Measurements from ENCODE around the gene PSG7.
"Not testable (repeated sequence)": the region's sequence is repeated elsewhere in the genome, so short reads cannot be mapped to it uniquely, and the experiment has no call there.

PSG7 gene

GRCh38 chr19:42874901-42875813 is 61.9 kb downstream of the PSG7 start:
- peak; percentile 25 for DNase-seq (ENCODE audit: low read depth)
- H3K4me3 ChIP-seq (ENCODE audit: low read depth, low read length), result not testable (repeated sequence)

- not testable (repeated sequence) for DNase-seq (ENCODE audit: low read depth); H3K4me3 ChIP-seq (ENCODE audit: low read depth, low read length)
Observed at GRCh38 chr19:42874136-42874535, 62.9 kb downstream of the PSG7 start.
